Thymus (tissue), 11 donors: ENCODE measurements around the gene HOXD11. TPM values are rescaled to one million over a fixed set of nuclear protein-coding genes. Genes with fewer than 3 reads are reported as not detected.

Experiments used
- DNase-seq, 9 donors: peaks; one replicate each; pipeline ENCODE4 v3.0.0-alpha.2; 2013; ENCODE audit warnings: low spot score in 9 of 9, low read depth in 6 of 9, missing footprints in 1 of 9
- H3K27ac ChIP-seq, 2 donors: one replicate each; pipeline ENCODE4 v1.5.1; 2013; ENCODE audit warnings: control low read depth in 1 of 2, low read depth in 1 of 2, low read length in 1 of 2, mild to moderate bottlenecking in 1 of 2, moderate library complexity in 1 of 2
- H3K27me3 ChIP-seq, 2 donors: one replicate each; pipeline ENCODE4 v1.5.1; 2013; ENCODE audit warnings: low read length in 1 of 2; ENCODE audit not compliant: control insufficient read depth in 2 of 2, insufficient read depth in 1 of 2
- H3K36me3 ChIP-seq, 2 donors: one replicate each; pipeline ENCODE4 v1.5.1; 2013; ENCODE audit warnings: low read length in 1 of 2, mild to moderate bottlenecking in 1 of 2, moderate library complexity in 1 of 2; ENCODE audit not compliant: control insufficient read depth in 2 of 2, insufficient read depth in 2 of 2
- H3K4me1 ChIP-seq, 2 donors: one replicate each; pipeline ENCODE4 v1.5.1; 2013; ENCODE audit warnings: low read length in 2 of 2; ENCODE audit not compliant: control insufficient read depth in 2 of 2, insufficient read depth in 2 of 2
- H3K4me3 ChIP-seq, 2 donors: one replicate each; pipeline ENCODE4 v1.5.1; 2013; ENCODE audit warnings: low read length in 2 of 2, control low read depth in 1 of 2, mild to moderate bottlenecking in 1 of 2
- H3K9me3 ChIP-seq, 2 donors: one replicate each; pipeline ENCODE4 v1.5.1; 2013; ENCODE audit warnings: low read length in 1 of 2, mild to moderate bottlenecking in 1 of 2; ENCODE audit not compliant: control insufficient read depth in 2 of 2, insufficient read depth in 1 of 2
- WGBS: extraction: QIAGEN DNeasy Blood & Tissue Kit; methylation state at CpG from one replicate; pipeline ENCODE4 v1.1.7; 2013; 5-methylcytosine and 5-hydroxymethylcytosine counted together
- polyA plus RNA-seq: library from polyadenylated mRNA; stranded (reverse); fragments of 200-250 nt; gene quantifications from one replicate; pipeline ENCODE4 v1.2.3, GENCODE V29; 2013
- total RNA-seq: library from RNA; stranded (reverse); fragments of 120-200 nt; gene quantifications from one replicate; pipeline ENCODE4 v1.2.4, GENCODE V29; 2013
- donor health status: healthy.

The HOXD11 gene
- total and polyA plus RNA-seq, 2 donors, result 0.09 TPM; not detected in 1

DNA sequence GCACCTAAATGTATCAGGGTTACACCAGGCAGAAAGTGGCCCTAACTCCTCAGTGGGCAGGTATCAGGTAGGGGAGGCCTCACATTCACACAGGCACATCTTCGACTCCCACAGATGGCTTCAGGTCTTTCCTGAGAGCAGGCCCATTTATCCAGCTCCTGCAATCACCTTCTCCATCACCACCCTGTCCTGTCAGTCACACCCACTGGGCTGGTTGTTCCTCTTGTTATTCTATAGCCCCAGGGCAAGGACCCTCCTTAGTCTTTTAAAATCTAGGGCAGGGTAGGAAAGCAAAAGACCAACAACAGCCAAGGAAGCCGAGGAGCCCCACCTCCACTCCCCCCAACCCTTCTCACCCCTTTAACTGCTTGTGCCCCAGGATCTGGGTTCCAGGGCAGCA is 35.2 kb downstream of the HOXD11 start:
- no peak for DNase-seq
- Histone ChIP-seq H3K36me3 (no peaks in the 10 kb centered on the region), H3K9me3 (peaks cover 1 to 17% of the 10 kb centered on the region in 2 donors), H3K4me1 (peaks cover 2 to 22% of the 10 kb centered on the region in 2 donors), H3K4me3 (no peak overlapping the region), H3K27me3 (peaks cover 84 to 97% of the 10 kb centered on the region in 2 donors), H3K27ac (no peak overlapping the region)
- 95% methylated on average over 2 of the region's 2 CpGs for WGBS

DNA sequence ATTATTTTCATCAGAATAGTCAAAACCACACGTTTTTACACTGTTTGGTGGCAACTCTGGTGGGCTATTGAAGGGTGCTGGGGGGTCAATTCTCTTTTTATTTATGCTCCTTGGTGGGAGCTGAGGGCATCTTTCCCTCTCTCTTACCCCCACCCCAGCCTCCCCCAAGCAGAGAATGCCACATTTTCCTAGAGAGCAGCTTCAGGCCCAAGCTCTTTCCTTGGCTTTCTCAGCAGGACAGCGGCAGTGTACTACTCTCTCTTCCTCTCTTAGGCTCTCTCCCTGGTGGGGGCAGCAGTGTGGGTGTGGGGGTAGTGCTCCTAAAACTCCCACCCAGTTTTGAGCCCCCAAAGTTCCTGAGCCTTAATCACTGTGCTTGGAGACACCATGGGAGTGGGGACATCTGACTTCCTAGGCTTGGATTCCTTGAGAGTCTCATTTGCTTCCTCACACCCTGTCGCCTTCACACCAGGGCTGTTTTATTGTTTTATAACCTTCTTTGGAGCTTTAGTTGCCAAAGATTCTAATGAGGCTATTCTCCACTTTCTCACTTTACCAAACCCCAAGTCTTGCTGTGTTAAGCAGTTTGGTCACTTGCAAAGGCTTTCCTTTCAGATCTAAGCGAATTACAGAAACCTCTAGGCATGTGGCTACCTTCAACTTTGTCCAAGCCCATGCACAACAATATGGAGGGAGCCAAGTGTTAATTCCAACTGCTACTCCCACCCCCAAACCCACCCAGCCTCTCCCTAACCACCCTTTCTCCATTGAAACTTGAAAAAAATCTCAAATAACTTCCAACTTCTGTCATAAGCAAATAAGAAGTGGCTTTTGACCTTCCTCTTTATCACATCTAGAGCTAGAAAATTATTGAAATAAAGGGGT is 38.2 kb downstream of the HOXD11 start:
- peaks cover 84 to 97% of the 10 kb centered on the region in 2 donors for H3K27me3 ChIP-seq
- no peak overlapping the region for H3K4me3 ChIP-seq
- H3K9me3 ChIP-seq, result peaks cover 1 to 12% of the 10 kb centered on the region in 2 donors
- peaks cover 2 to 7% of the 10 kb centered on the region in 2 donors for H3K4me1 ChIP-seq
- no peak for DNase-seq
- no peak overlapping the region for H3K27ac ChIP-seq
- WGBS, result 48% methylated on average over 4 of the region's 4 CpGs
- H3K36me3 ChIP-seq, result no peaks in the 10 kb centered on the region

- no peak overlapping the region for H3K27ac ChIP-seq
- H3K27me3 ChIP-seq, result peaks cover 83 to 97% of the 10 kb centered on the region in 2 donors
- H3K9me3 ChIP-seq, result peaks cover 0 to 16% of the 10 kb centered on the region in 2 donors
- H3K4me1 ChIP-seq, result peaks cover 0 to under 1% of the 10 kb centered on the region in 2 donors
- no peak overlapping the region for H3K4me3 ChIP-seq
- 21% methylated on average over 6 of the region's 6 CpGs for WGBS
- no peak for DNase-seq
- H3K36me3 ChIP-seq, result no peaks in the 10 kb centered on the region
Observed at GRCh38 chr2:176146101-176146500, 39.0 kb downstream of the HOXD11 start.

DNA sequence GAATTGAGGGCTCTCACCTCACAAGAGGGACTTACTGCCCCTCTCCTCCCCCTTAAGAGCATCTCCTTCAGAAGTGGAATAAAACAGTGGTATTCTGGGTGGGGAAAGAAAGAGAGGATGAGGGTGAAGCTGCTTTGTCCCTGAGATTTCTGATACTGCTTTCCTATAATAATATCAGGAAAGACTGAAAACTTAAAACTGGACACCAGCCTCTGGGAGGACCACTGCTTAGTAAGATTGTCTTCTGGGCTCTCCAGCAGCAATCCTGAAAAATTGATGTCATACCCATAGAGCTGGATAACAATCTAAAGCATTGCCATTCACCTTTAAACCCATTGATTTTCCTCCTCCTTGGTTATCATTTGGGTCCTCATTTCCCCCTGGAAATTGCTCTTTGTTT is 39.6 kb downstream of the HOXD11 start:
- no peak overlapping the region for H3K27ac ChIP-seq
- H3K27me3 ChIP-seq, result peaks cover 83 to 97% of the 10 kb centered on the region in 2 donors
- H3K4me3 ChIP-seq, result no peak overlapping the region
- peaks cover 0 to 15% of the 10 kb centered on the region in 2 donors for H3K9me3 ChIP-seq
- no peaks in the 10 kb centered on the region for H3K4me1 ChIP-seq
- no peak for DNase-seq
- no peaks in the 10 kb centered on the region for H3K36me3 ChIP-seq

GRCh38 chr2:176147210-176147799 is 40.2 kb downstream of the HOXD11 start:
- no peak for DNase-seq
- 17% methylated on average over 32 of the region's 32 CpGs for WGBS
- no peaks in the 10 kb centered on the region for H3K4me1 ChIP-seq
- peaks cover 86 to 97% of the 10 kb centered on the region in 2 donors for H3K27me3 ChIP-seq
- no peaks in the 10 kb centered on the region for H3K36me3 ChIP-seq
- H3K9me3 ChIP-seq, result peaks cover 0 to 15% of the 10 kb centered on the region in 2 donors
- no peak overlapping the region for H3K4me3 ChIP-seq
- H3K27ac ChIP-seq, result no peak overlapping the region

GRCh38 chr2:176147800-176148496 is 40.9 kb downstream of the HOXD11 start:
- 15% methylated on average over 31 of the region's 31 CpGs for WGBS
- Histone ChIP-seq H3K4me3 (no peak overlapping the region), H3K27ac (no peak overlapping the region), H3K4me1 (no peaks in the 10 kb centered on the region), H3K9me3 (peaks cover 0 to 15% of the 10 kb centered on the region in 2 donors), H3K36me3 (no peaks in the 10 kb centered on the region), H3K27me3 (peaks cover 90 to 97% of the 10 kb centered on the region in 2 donors)
- no peak for DNase-seq

- WGBS, result 34% methylated on average over 11 of the region's 11 CpGs
- no peaks in the 10 kb centered on the region for H3K36me3 ChIP-seq
- no peaks in the 10 kb centered on the region for H3K4me1 ChIP-seq
- DNase-seq, result no peak
- H3K4me3 ChIP-seq, result no peak overlapping the region
- H3K27me3 ChIP-seq, result peaks cover 90 to 97% of the 10 kb centered on the region in 2 donors
- peaks cover 0 to 15% of the 10 kb centered on the region in 2 donors for H3K9me3 ChIP-seq
- H3K27ac ChIP-seq, result no peak overlapping the region
Observed at GRCh38 chr2:176148751-176149421, 41.8 kb downstream of the HOXD11 start.

GRCh38 chr2:176149481-176149938 is 42.4 kb downstream of the HOXD11 start:
- Histone ChIP-seq H3K4me3 (no peak overlapping the region), H3K9me3 (peaks cover 0 to 15% of the 10 kb centered on the region in 2 donors), H3K27me3 (peaks cover 93 to 100% of the 10 kb centered on the region in 2 donors), H3K27ac (no peak overlapping the region), H3K36me3 (no peaks in the 10 kb centered on the region), H3K4me1 (no peaks in the 10 kb centered on the region)
- no peak for DNase-seq
- 17% methylated on average over 22 of the region's 22 CpGs for WGBS
